GM19023 (cell line): ENCODE results near the gene C11orf68.
A peak's percentile ranks its signal among the peaks of the same experiment; 100 is the strongest.

Experiments
- ATAC-seq: cut with Tn5 transposase; IDR thresholded peaks from one replicate; pipeline ENCODE4 v1.9.1; 2021; ENCODE audit warnings: mild to moderate bottlenecking, moderate library complexity; ENCODE audit not compliant: unreplicated experiment

The C11orf68 gene

GRCh38 chr11:65891219-65892136 is 27.4 kb downstream of the C11orf68 start:
- ATAC-seq = no peak

GRCh38 chr11:65890324-65891218 is 28.3 kb downstream of the C11orf68 start, which contains the start of gene CCDC85B:
TSS of gene CCDC85B (plus strand) at chr11:65890673. CDS start at chr11:65890784, 111 bp downstream.
- ATAC-seq = peak; percentile 53

- ATAC-seq = peak; percentile 40
These were observed 30.6 kb downstream of the C11orf68 start, which contains the start of gene FIBP for GRCh38 chr11:65888163-65888814. TSS of gene FIBP (minus strand) at chr11:65888471. CDS start at chr11:65888418, 53 bp downstream.

DNA sequence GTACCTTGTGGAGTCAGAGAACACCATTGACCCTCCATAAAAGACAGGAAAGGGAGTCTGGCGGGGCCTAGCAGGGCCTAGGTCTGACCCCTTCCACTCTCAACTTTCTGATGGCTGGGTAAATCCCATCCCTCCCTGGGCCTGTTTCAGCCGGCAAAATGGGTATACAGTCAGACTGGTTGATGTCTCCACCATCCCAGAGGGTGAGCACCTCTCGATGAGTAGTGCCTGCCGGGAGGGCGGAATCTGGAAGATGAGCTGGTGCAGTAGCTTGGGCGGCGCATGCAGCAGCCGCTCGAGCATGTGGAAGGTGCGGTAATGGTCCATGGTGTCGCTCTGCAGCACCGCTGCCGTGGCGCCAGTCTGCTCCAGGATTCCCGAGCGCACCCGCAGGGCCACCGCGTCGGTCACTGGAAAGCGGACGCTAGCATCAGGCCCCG is 31.1 kb downstream of the C11orf68 start:
- peak; percentile 0 for ATAC-seq

GRCh38 chr11:65886826-65887722 is 31.8 kb downstream of the C11orf68 start:
- ATAC-seq = no peak

GRCh38 chr11:65885808-65886536 is 32.9 kb downstream of the C11orf68 start:
- ATAC-seq = no peak

DNA sequence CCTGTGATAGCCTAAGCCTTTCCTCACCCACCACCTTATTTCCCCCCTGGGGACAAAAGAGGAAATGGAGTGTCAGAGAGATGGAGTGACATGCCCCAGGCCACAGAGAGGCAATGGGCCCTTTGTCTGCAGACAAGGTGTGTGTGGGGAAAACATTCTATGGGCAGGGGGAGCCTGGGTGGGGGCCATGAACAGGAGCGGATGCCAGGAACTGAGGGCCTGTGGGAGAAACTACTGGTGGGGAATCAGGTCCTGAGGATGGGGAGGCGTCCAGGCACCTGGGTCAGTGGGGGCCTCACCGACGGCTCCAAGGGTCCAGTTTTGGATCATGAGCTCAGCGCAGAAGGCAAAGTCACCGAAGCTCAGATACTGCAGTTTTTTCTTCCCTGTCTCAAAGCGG is 33.6 kb downstream of the C11orf68 start:
- ATAC-seq = no peak

- ATAC-seq = no peak
These were observed 34.2 kb downstream of the C11orf68 start for GRCh38 chr11:65884716-65885092.

GRCh38 chr11:65883786-65884715 is 34.8 kb downstream of the C11orf68 start:
- ATAC-seq = no peak

DNA sequence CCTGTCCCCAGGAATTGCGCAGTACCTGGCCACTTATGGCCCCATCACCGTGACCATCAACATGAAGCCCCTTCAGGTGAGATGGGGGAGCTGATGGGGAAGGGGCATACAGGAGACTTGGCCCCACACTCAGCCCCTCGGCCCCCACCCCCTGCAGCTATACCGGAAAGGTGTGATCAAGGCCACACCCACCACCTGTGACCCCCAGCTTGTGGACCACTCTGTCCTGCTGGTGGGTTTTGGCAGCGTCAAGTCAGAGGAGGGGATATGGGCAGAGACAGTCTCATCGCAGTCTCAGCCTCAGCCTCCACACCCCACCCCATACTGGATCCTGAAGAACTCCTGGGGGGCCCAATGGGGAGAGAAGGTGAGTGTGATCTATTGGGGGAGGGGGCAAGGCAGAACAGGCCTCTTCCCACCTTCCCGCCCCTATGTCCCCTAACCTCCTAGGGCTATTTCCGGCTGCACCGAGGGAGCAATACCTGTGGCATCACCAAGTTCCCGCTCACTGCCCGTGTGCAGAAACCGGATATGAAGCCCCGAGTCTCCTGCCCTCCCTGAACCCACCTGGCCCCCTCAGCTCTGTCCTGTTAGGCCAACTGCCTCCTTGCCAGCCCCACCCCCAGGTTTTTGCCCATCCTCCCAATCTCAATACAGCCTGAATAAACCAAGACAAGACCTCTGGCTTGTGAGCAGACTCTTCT is 35.7 kb downstream of the C11orf68 start:
- no peak for ATAC-seq

DNA sequence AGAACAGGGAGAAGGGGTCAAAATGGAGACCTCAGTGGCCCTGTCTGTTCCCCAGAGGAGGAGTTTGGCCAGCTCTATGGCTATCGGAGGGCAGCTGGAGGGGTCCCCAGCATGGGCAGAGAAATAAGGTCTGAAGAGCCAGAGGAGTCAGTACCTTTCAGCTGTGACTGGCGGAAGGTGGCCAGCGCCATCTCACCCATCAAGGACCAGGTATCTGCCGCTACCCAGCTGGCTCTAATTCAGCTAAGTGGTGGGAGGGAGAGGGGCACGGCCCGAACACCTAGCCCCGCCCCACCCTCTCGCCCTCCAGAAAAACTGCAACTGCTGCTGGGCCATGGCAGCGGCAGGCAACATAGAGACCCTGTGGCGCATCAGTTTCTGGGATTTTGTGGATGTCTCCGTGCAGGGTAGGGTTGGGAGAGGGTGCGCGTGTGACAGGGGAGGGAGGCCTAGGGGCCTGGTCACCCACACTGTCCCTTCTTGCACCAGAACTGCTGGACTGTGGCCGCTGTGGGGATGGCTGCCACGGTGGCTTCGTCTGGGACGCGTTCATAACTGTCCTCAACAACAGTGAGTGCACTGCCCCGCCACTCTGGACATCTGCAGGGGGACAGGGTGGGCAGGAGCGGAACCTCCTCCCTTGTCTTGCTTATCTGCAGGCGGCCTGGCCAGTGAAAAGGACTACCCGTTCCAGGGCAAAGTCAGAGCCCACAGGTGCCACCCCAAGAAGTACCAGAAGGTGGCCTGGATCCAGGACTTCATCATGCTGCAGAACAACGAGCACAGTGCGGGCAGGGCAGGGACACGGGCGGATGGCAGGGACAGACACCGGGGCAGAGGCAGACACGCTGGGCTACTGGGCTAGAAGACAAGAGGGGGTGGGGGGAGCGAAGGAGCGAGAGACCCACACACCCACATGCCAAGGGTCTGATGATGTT is 36.5 kb downstream of the C11orf68 start:
- no peak for ATAC-seq

DNA sequence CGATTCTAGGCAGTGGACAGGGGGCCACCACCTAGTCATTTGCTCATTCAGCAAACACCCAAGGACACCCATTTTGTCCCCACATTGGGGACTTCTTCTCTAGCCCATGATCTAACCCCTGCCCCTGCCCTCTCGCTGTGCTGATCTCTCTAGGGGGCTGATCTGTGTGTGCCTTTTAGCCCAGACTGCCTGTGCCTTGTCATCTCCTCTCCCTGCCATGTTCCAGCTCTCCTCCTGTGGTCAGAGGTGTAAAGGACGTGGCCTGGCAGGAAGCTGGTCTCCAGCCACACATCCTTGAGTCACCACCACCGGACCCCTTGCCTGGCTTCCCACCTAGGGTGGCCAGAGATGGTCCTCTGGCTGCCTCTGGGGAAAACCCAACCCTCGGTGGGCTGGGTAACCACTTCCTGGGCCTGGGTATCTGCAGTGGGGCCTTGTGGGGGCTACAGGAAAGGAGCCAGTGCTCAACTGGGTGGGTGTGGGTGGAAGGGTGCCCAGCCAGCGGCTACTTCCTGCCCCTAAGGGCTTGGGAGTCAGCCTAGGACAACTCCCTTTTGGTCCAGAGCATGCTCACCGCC is 37.9 kb downstream of the C11orf68 start:
- no peak for ATAC-seq

GRCh38 chr11:65880027-65880426 is 38.8 kb downstream of the C11orf68 start:
- no peak for ATAC-seq

DNA sequence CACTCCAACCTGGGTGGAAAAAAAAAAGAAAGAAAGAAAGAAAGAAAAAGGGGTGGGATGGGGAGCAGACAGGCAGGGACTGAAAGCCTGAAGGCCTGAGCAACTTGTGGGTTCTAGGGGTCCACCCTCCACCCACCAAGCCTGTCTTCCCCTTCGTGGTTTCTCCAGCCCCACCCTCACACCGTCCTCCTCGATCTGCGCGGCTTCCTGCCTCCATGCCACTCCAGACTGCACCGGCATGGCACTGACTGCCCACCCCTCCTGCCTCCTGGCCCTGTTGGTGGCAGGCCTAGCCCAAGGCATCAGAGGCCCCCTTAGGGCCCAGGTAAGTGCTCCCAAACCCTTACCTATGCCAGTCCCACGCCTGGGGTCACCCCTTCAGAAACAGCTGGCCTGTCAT is 39.2 kb downstream of the C11orf68 start, which contains the start of gene CTSW:
CTSW (plus strand) TSS at position 221 of the 400 bp plus-strand sequence; CDS start at position 239, 18 bp downstream.
- ATAC-seq = no peak

GRCh38 chr11:65873318-65874156 is 45.3 kb downstream of the C11orf68 start:
- ATAC-seq = peak; percentile 81
